ENCODE measurements around the gene LDB3. TPM values are rescaled to one million over a fixed set of nuclear protein-coding genes. Genes with fewer than 3 reads are reported as not detected.

The LDB3 gene, protein sequence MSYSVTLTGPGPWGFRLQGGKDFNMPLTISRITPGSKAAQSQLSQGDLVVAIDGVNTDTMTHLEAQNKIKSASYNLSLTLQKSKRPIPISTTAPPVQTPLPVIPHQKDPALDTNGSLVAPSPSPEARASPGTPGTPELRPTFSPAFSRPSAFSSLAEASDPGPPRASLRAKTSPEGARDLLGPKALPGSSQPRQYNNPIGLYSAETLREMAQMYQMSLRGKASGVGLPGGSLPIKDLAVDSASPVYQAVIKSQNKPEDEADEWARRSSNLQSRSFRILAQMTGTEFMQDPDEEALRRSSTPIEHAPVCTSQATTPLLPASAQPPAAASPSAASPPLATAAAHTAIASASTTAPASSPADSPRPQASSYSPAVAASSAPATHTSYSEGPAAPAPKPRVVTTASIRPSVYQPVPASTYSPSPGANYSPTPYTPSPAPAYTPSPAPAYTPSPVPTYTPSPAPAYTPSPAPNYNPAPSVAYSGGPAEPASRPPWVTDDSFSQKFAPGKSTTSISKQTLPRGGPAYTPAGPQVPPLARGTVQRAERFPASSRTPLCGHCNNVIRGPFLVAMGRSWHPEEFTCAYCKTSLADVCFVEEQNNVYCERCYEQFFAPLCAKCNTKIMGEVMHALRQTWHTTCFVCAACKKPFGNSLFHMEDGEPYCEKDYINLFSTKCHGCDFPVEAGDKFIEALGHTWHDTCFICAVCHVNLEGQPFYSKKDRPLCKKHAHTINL
- under 1 TPM; 0.14 to 0.16 TPM for total RNA-seq

DNA sequence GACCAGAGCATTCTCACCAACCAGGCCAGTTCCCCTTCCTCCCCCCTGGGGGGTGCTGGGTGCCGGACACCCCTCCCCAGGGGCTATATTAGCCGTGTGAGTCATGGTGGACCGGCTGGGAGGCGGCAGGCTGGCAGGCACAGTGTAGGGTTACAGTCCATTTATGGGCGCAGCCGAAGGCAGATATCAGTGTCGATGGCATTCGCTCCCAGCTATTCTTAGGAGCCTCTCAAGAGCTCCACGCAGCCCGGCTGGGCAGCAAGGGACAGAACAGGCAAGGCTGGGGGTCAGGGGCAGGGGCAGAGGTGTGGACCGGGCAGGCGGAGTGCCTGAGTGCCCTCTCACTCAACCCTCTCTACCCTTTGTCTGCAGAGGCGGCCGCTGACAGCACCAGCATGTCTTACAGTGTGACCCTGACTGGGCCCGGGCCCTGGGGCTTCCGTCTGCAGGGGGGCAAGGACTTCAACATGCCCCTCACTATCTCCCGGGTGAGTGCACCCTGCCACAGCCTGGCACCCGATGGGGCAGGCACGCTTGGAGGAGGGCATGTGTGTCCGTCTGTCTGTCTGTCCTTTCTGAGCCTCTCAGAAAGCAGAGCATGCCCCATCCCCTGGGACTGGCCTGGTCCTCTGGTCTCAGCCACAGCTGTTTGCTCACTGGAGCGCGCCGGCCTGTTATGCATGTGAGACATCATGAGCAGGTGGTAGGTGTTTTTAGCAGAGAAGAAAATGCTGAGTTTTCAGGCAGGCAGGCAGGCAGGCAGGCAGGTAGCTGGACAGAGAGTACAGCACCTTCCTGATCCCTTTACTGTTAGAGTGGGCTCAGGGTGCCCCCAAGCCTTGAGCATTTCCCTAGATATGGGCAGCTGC is at the start of gene LDB3:
LDB3 (plus strand) TSS at position 215 of the 869 bp plus-strand sequence; CDS start at position 396, 181 bp downstream.
- H3K36me3 Mint-ChIP-seq (ENCODE audit: insufficient read depth in 2 of 2), result no peaks in the 10 kb centered on the region
- no peak within 1 kb of the TSS for H3K4me3 Mint-ChIP-seq
- no peaks in the 10 kb centered on the region for H3K9me3 Mint-ChIP-seq
- no peak within 1 kb of the TSS for H3K27ac Mint-ChIP-seq
- H3K27me3 Mint-ChIP-seq (ENCODE audit: low read depth), result no peaks in the 10 kb centered on the region
- H3K4me1 Mint-ChIP-seq (ENCODE audit: low read depth), result no peaks in the 10 kb centered on the region
- DNase-seq (no peak), ATAC-seq (replicated peaks in 1 of 2) (no peak)

DNA sequence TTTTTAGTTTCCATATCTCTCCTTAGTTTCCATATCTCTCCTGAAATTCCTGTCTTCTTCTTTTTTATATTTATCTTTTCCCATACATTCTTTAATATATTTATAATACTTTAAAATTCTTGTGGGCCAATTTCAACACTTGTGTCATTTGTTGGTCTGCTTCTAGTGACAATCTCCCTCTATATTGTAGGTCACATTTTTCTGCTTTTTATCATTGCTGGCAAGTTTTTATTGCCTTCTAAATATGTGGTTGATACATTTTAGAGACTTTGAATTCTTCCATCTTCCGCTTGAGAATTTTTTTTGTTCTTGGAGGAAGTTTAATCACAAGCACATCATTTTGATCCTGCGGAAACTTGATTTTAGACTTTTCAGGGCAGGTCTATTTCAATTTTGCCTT is 40.0 kb upstream of the LDB3 start:
- DNase-seq (no peak), ATAC-seq (replicated peaks in 1 of 2) (no peak)
- H3K27me3 Mint-ChIP-seq (ENCODE audit: low read depth), result peaks cover 27% of the 10 kb centered on the region
- H3K4me3 Mint-ChIP-seq, result no peak overlapping the region
- no peaks in the 10 kb centered on the region for H3K9me3 Mint-ChIP-seq
- H3K4me1 Mint-ChIP-seq (ENCODE audit: low read depth), result no peaks in the 10 kb centered on the region
- H3K27ac Mint-ChIP-seq, result no peak overlapping the region
- H3K36me3 Mint-ChIP-seq (ENCODE audit: insufficient read depth in 2 of 2), result no peaks in the 10 kb centered on the region

DNA sequence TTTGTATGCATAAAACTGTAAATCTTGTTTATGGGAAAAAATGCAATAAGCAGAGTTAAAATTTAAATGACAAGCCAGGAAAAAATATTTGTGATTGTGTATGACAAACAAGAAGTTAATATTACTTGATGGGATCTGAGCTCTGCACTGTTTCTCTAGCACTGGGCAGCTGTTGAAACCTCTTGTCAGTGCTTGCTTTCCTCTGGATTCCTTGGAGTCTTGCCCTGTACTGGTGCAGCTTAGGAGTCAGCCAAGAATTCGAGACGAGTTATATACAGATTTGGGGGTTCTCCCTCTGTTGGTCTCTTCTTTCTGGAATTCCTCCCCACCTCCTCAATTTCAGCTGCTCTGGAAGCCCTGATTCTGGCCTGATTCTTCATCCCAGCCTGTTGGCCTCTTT is 38.2 kb upstream of the LDB3 start:
- ATAC-seq (replicated peaks in 1 of 2), result no peak
- Mint-ChIP-seq H3K4me1 (ENCODE audit: low read depth) (no peaks in the 10 kb centered on the region), H3K36me3 (ENCODE audit: insufficient read depth in 2 of 2) (no peaks in the 10 kb centered on the region), H3K27me3 (ENCODE audit: low read depth) (peaks cover 42% of the 10 kb centered on the region), H3K27ac (no peak overlapping the region), H3K4me3 (no peak overlapping the region), H3K9me3 (no peaks in the 10 kb centered on the region)
- DNase-seq, result no peak

DNA sequence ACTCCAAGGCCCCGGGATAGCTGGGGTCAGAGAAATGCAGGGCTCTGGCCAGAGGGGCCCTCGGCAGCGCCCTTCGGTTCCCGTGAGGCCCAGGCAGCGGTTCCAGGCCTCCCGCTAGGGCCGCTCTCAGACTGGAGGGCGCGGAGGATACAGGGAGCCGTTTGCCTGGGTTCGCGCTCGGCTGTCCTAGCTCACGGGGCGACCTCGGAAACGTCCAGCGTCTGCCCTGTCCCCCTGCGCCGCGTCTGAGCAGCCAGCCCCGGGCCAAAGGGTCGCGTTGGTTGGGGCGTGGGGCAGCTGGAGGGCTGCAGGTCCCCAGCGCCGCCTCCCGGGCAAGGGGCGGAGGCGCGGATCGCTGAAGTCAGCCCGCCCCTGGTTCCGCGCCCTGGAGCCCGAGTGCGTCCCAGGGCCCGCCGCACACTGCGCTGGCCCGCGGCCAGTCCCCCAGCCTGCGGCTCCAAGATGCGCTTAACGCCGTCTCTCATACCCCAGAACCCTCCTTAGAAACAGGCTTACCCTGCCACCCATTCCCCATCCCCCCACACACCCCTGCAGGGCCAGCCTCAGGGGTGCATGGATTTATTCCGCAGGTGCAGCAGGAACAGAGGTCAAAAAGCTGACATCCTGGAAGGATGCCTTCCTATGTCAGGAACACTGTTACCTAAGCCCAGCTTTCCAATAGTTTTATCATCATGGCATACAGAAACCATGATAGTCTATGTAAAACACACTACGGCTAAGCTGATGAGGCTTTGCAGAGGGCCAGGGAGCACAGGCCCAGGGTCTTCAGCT is 36.1 kb upstream of the LDB3 start:
- no peak overlapping the region for H3K27ac Mint-ChIP-seq
- H3K4me3 Mint-ChIP-seq, result peak overlapping the region in 1 of 2 donors; percentile 40
- no peaks in the 10 kb centered on the region for H3K4me1 Mint-ChIP-seq (ENCODE audit: low read depth)
- peak; percentile 6 to 9 for DNase-seq
- H3K36me3 Mint-ChIP-seq (ENCODE audit: insufficient read depth in 2 of 2), result no peaks in the 10 kb centered on the region
- peak; percentile 29 to 57 for ATAC-seq (replicated peaks in 1 of 2)
- H3K27me3 Mint-ChIP-seq (ENCODE audit: low read depth), result peaks cover 62% of the 10 kb centered on the region
- H3K9me3 Mint-ChIP-seq, result no peaks in the 10 kb centered on the region

DNA sequence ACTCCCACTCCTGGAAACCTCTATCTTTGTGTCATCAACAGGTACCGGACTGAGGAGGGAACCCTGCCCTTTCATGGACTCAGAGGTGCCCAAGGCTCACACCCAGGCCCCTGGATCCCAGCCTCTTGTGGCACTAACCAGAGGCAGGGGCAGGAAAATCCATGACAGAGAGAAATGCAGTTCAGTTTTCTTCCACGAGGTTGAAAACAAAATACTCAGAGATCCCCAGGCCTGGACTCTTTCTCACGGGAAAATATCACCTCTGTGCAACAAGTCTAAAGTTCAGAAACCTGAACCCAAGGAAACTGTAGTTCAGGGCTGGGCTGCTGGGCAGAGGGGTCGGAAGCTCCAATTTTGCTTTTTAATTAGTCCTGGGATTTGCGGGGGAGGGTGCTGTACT is 35.4 kb upstream of the LDB3 start:
- no peaks in the 10 kb centered on the region for H3K36me3 Mint-ChIP-seq (ENCODE audit: insufficient read depth in 2 of 2)
- H3K9me3 Mint-ChIP-seq, result no peaks in the 10 kb centered on the region
- peaks cover 67% of the 10 kb centered on the region for H3K27me3 Mint-ChIP-seq (ENCODE audit: low read depth)
- H3K4me3 Mint-ChIP-seq, result no peak overlapping the region
- H3K4me1 Mint-ChIP-seq (ENCODE audit: low read depth), result no peaks in the 10 kb centered on the region
- ATAC-seq (replicated peaks in 1 of 2), result no peak
- DNase-seq, result no peak
- no peak overlapping the region for H3K27ac Mint-ChIP-seq

DNA sequence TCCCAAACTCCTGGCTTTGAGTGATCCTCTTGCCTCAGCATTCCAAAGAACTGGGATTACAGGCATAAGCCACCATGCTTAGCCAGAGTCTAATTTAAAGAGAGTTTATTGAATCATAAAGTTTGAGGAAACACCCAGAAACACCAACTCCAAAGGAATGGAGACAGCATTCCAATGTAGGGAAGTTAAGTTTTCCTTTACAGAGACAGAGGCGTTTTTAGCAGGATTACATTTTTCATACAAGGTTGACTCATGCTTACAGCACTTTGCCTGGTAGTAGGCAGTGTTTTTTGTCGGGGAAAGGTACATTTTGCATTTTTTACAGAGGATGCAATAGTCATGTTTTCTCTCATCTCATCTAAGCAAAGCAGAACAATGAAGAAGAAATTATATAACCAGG is 32.9 kb upstream of the LDB3 start:
- ATAC-seq (replicated peaks in 1 of 2) (no peak), DNase-seq (no peak)
- H3K36me3 Mint-ChIP-seq (ENCODE audit: insufficient read depth in 2 of 2), result peaks cover 0 to 3% of the 10 kb centered on the region in 2 donors
- H3K4me3 Mint-ChIP-seq, result no peak overlapping the region
- no peaks in the 10 kb centered on the region for H3K4me1 Mint-ChIP-seq (ENCODE audit: low read depth)
- H3K27ac Mint-ChIP-seq, result no peak overlapping the region
- H3K9me3 Mint-ChIP-seq, result peaks cover 0 to 2% of the 10 kb centered on the region in 2 donors
- H3K27me3 Mint-ChIP-seq (ENCODE audit: low read depth), result peaks cover 70% of the 10 kb centered on the region

DNA sequence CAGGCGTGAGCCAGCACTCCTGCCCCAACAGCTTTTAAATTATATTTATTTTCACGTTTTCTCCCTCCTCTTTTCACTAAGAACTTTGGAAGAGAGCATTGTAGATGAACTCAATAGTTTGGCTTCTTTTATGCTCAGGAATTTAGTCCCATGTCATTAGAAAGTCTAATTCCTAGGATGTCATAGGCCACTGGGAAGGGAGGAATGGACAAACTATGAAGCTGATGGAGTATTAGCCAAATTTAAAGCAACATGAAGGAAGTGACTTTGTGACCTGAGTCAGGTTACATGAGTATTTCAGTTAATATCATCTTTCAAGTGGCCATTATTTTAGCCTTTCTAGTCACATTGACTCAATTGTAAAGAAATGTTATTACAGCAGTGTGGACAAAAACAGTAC is 32.0 kb upstream of the LDB3 start:
- peaks cover 0 to 2% of the 10 kb centered on the region in 2 donors for H3K9me3 Mint-ChIP-seq
- H3K27ac Mint-ChIP-seq, result no peak overlapping the region
- DNase-seq, result no peak
- peaks cover 67% of the 10 kb centered on the region for H3K27me3 Mint-ChIP-seq (ENCODE audit: low read depth)
- no peak for ATAC-seq (replicated peaks in 1 of 2)
- H3K4me3 Mint-ChIP-seq, result no peak overlapping the region
- H3K4me1 Mint-ChIP-seq (ENCODE audit: low read depth), result no peaks in the 10 kb centered on the region
- H3K36me3 Mint-ChIP-seq (ENCODE audit: insufficient read depth in 2 of 2), result peaks cover 0 to 3% of the 10 kb centered on the region in 2 donors

DNA sequence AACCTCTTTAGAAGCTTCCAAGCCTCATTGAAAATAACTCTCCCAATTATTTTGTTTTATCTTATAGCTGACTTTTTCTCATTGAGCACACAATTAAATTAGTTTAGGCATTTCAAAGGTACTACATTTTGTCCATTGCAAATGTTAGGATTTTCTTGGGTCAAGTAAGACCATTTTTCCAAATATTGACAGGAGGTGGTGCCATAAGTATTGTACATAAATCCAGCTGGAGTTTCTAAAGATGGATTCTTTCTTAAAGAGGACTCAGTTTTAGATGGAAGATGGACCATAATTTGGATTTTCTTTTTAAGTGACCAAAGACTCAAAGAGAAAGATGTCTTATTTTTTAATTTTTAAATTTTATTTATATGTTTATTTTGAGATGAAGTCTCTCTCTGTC is 26.3 kb upstream of the LDB3 start:
- peaks cover 13% of the 10 kb centered on the region for H3K4me1 Mint-ChIP-seq (ENCODE audit: low read depth)
- no peak for DNase-seq
- ATAC-seq (replicated peaks in 1 of 2), result no peak
- H3K4me3 Mint-ChIP-seq, result no peak overlapping the region
- H3K27ac Mint-ChIP-seq, result no peak overlapping the region
- H3K36me3 Mint-ChIP-seq (ENCODE audit: insufficient read depth in 2 of 2), result peaks cover 2 to 5% of the 10 kb centered on the region in 2 donors
- peaks cover 2 to 3% of the 10 kb centered on the region in 2 donors for H3K9me3 Mint-ChIP-seq
- H3K27me3 Mint-ChIP-seq (ENCODE audit: low read depth), result peaks cover 31% of the 10 kb centered on the region

DNA sequence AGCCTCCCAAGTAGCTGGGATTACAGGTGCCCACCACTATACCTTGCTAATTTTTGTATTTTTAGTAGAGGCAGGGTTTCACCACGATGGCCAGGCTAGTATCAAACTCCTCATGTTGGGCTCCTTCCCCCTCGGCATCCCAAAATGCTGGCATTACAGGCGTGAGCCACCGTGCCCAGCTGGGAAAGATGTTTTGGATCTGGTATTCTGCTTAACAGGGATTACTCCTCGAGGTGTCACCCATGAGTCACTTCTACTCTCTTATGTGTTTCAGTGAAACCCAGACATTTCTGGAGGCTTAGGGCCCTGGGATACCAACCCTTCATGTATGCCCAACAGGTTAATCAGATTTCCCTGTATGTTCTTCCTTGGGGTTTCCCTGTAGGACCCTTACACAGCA is 25.8 kb upstream of the LDB3 start:
- peaks cover 2 to 5% of the 10 kb centered on the region in 2 donors for H3K36me3 Mint-ChIP-seq (ENCODE audit: insufficient read depth in 2 of 2)
- H3K27ac Mint-ChIP-seq, result no peak overlapping the region
- ATAC-seq (replicated peaks in 1 of 2) (no peak), DNase-seq (no peak)
- peaks cover 2 to 3% of the 10 kb centered on the region in 2 donors for H3K9me3 Mint-ChIP-seq
- peaks cover 13% of the 10 kb centered on the region for H3K4me1 Mint-ChIP-seq (ENCODE audit: low read depth)
- H3K4me3 Mint-ChIP-seq, result no peak overlapping the region
- H3K27me3 Mint-ChIP-seq (ENCODE audit: low read depth), result peaks cover 26% of the 10 kb centered on the region

DNA sequence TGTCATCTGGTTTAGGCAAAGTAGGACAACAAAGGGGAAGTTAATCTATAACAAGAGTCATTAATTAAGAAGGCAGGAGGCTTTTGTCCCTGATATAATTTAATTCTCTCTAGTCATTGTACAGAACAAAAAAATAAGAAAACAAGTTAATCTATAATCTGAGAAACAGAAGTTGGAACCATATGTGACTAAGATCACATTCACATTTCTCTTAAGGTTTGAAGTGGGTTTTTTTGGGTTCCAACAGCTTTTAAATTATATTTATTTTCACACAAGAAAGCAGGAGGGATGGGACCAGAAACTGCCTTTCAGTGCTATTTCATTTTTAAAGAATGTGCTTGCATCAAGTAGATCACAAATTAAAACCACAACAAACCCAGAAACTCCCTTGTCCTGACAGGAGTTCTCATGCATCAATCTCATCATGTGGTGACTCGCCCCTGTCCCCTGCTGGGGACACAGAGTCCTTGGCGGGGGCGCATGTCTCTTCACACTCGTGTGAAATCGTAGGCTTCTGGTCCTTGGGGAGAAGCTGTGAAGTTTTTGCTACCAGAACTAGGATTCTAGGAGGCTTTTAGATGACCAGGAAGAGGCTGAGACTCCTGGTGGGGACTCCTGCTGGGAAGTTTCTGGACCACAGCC is 24.0 kb upstream of the LDB3 start:
- H3K27ac Mint-ChIP-seq, result no peak overlapping the region
- ATAC-seq (replicated peaks in 1 of 2) (peak in 1 of 2 donors; percentile 63), DNase-seq (peak in 1 of 2 donors; percentile 13)
- no peak overlapping the region for H3K4me3 Mint-ChIP-seq
- H3K4me1 Mint-ChIP-seq (ENCODE audit: low read depth), result peaks cover 13% of the 10 kb centered on the region
- peaks cover 2 to 3% of the 10 kb centered on the region in 2 donors for H3K9me3 Mint-ChIP-seq
- peaks cover 24% of the 10 kb centered on the region for H3K27me3 Mint-ChIP-seq (ENCODE audit: low read depth)
- peaks cover 2 to 5% of the 10 kb centered on the region in 2 donors for H3K36me3 Mint-ChIP-seq (ENCODE audit: insufficient read depth in 2 of 2)

DNA sequence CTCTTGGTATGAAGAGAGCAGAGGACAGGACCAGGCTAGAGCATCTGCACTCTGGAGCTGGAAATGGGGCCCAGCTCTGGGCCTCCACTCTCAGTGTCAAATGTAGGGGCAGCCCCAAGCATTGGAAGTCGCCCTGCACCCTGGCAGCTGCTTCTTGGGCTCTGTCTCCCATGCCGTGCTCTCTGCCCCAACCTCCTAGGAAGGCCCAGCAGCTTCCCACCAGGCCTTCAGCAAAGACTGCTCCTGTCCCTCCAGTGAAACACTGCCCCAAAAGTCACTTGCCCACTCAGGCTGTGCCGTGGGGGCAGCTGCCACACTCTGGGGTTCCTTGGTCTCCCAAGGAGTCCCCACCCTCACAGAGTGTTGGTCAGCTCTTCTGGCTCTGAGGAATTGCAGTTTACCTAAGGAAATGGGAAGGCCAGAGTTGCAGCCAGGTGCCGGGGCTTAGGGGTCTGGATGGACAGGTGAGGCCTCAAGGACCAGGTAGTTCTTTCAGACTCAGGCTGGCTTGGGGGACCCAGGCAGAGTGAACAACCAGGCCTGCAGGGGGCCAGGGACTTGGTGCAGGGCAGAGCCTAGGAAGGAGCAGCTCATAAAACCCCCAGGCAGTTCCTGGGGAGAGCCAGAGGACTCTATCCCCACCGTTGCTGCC is 23.4 kb upstream of the LDB3 start:
- DNase-seq, result no peak
- Mint-ChIP-seq H3K4me1 (ENCODE audit: low read depth) (peaks cover 13% of the 10 kb centered on the region), H3K9me3 (peaks cover 2 to 3% of the 10 kb centered on the region in 2 donors), H3K4me3 (no peak overlapping the region), H3K27ac (no peak overlapping the region), H3K36me3 (ENCODE audit: insufficient read depth in 2 of 2) (peaks cover 2 to 4% of the 10 kb centered on the region in 2 donors), H3K27me3 (ENCODE audit: low read depth) (peaks cover 20% of the 10 kb centered on the region)
- ATAC-seq (replicated peaks in 1 of 2), result peak in 1 of 2 donors; percentile 25

Data from activated T-cell treated with anti-CD3 and anti-CD28 coated beads, Interleukin-2, amount 50 U/mL, for 72 hours (primary cell).